ENCODE results near the gene CYP11A1. TPM values are rescaled to one million over a fixed set of nuclear protein-coding genes. Genes with fewer than 3 reads are reported as not detected.

Gene CYP11A1
- total RNA-seq, 2 donors from 2014 or later = not detected

GRCh38 chr15:74343127-74343796 lies 24.2 kb downstream of the CYP11A1 start:
- Mint-ChIP-seq H3K9me3 (no peaks in the 10 kb centered on the region), H3K27ac (no peak overlapping the region), H3K36me3 (ENCODE audit: low read depth) (no peaks in the 10 kb centered on the region), H3K27me3 (peaks cover 11% of the 10 kb centered on the region), H3K4me1 (peaks cover 4% of the 10 kb centered on the region), H3K4me3 (no peak overlapping the region)
- no peak for ATAC-seq (replicated peaks)

GRCh38 chr15:74340150-74340549 lies 27.3 kb downstream of the CYP11A1 start:
- H3K27ac Mint-ChIP-seq = no peak overlapping the region
- H3K9me3 Mint-ChIP-seq = no peaks in the 10 kb centered on the region
- H3K4me1 Mint-ChIP-seq = no peaks in the 10 kb centered on the region
- no peak for ATAC-seq (replicated peaks)
- no peaks in the 10 kb centered on the region for H3K36me3 Mint-ChIP-seq (ENCODE audit: low read depth)
- peaks cover 6% of the 10 kb centered on the region for H3K27me3 Mint-ChIP-seq
- no peak overlapping the region for H3K4me3 Mint-ChIP-seq

GRCh38 chr15:74339371-74339770 lies 28.1 kb downstream of the CYP11A1 start:
- no peaks in the 10 kb centered on the region for H3K36me3 Mint-ChIP-seq (ENCODE audit: low read depth)
- ATAC-seq (replicated peaks) = no peak
- no peak overlapping the region for H3K27ac Mint-ChIP-seq
- no peaks in the 10 kb centered on the region for H3K9me3 Mint-ChIP-seq
- no peak overlapping the region for H3K4me3 Mint-ChIP-seq
- H3K4me1 Mint-ChIP-seq = no peaks in the 10 kb centered on the region
- H3K27me3 Mint-ChIP-seq = peaks cover 6% of the 10 kb centered on the region

- peaks cover 6% of the 10 kb centered on the region for H3K27me3 Mint-ChIP-seq
- no peak overlapping the region for H3K27ac Mint-ChIP-seq
- no peak for ATAC-seq (replicated peaks)
- no peak overlapping the region for H3K4me3 Mint-ChIP-seq
- H3K9me3 Mint-ChIP-seq = no peaks in the 10 kb centered on the region
- no peaks in the 10 kb centered on the region for H3K4me1 Mint-ChIP-seq
- H3K36me3 Mint-ChIP-seq (ENCODE audit: low read depth) = no peaks in the 10 kb centered on the region
Observed at GRCh38 chr15:74338676-74339075, 28.8 kb downstream of the CYP11A1 start.

- Mint-ChIP-seq H3K36me3 (ENCODE audit: low read depth) (no peaks in the 10 kb centered on the region), H3K4me3 (no peak overlapping the region), H3K27me3 (no peaks in the 10 kb centered on the region), H3K9me3 (no peaks in the 10 kb centered on the region), H3K27ac (no peak overlapping the region), H3K4me1 (no peaks in the 10 kb centered on the region)
- ATAC-seq (replicated peaks) = no peak
Observed at GRCh38 chr15:74337607-74338211, 29.7 kb downstream of the CYP11A1 start.

- ATAC-seq (replicated peaks) = no peak
- H3K4me1 Mint-ChIP-seq = no peaks in the 10 kb centered on the region
- H3K36me3 Mint-ChIP-seq (ENCODE audit: low read depth) = no peaks in the 10 kb centered on the region
- no peaks in the 10 kb centered on the region for H3K9me3 Mint-ChIP-seq
- H3K4me3 Mint-ChIP-seq = no peak overlapping the region
- no peaks in the 10 kb centered on the region for H3K27me3 Mint-ChIP-seq
- H3K27ac Mint-ChIP-seq = no peak overlapping the region
Observed at GRCh38 chr15:74337146-74337545, 30.3 kb downstream of the CYP11A1 start.

- no peaks in the 10 kb centered on the region for H3K4me1 Mint-ChIP-seq
- ATAC-seq (replicated peaks) = no peak
- no peaks in the 10 kb centered on the region for H3K27me3 Mint-ChIP-seq
- H3K4me3 Mint-ChIP-seq = no peak overlapping the region
- H3K9me3 Mint-ChIP-seq = no peaks in the 10 kb centered on the region
- H3K36me3 Mint-ChIP-seq (ENCODE audit: low read depth) = no peaks in the 10 kb centered on the region
- H3K27ac Mint-ChIP-seq = no peak overlapping the region
Observed at GRCh38 chr15:74336061-74337005, 31.1 kb downstream of the CYP11A1 start.

GRCh38 chr15:74335396-74335795 lies 32.0 kb downstream of the CYP11A1 start:
- ATAC-seq (replicated peaks) = no peak
- H3K4me3 Mint-ChIP-seq = no peak overlapping the region
- H3K36me3 Mint-ChIP-seq (ENCODE audit: low read depth) = no peaks in the 10 kb centered on the region
- no peak overlapping the region for H3K27ac Mint-ChIP-seq
- H3K27me3 Mint-ChIP-seq = no peaks in the 10 kb centered on the region
- no peaks in the 10 kb centered on the region for H3K4me1 Mint-ChIP-seq
- H3K9me3 Mint-ChIP-seq = no peaks in the 10 kb centered on the region

GRCh38 chr15:74334127-74334526 lies 33.3 kb downstream of the CYP11A1 start:
- H3K4me1 Mint-ChIP-seq = no peaks in the 10 kb centered on the region
- H3K27me3 Mint-ChIP-seq = no peaks in the 10 kb centered on the region
- ATAC-seq (replicated peaks) = no peak
- no peak overlapping the region for H3K4me3 Mint-ChIP-seq
- no peak overlapping the region for H3K27ac Mint-ChIP-seq
- no peaks in the 10 kb centered on the region for H3K9me3 Mint-ChIP-seq
- no peaks in the 10 kb centered on the region for H3K36me3 Mint-ChIP-seq (ENCODE audit: low read depth)

- Mint-ChIP-seq H3K36me3 (ENCODE audit: low read depth) (no peaks in the 10 kb centered on the region), H3K4me1 (no peaks in the 10 kb centered on the region), H3K27ac (no peak overlapping the region), H3K27me3 (no peaks in the 10 kb centered on the region), H3K9me3 (no peaks in the 10 kb centered on the region), H3K4me3 (no peak overlapping the region)
- ATAC-seq (replicated peaks) = no peak
Observed at GRCh38 chr15:74333662-74334061, 33.8 kb downstream of the CYP11A1 start.

GRCh38 chr15:74333093-74333492 lies 34.4 kb downstream of the CYP11A1 start:
- H3K27me3 Mint-ChIP-seq = no peaks in the 10 kb centered on the region
- no peaks in the 10 kb centered on the region for H3K36me3 Mint-ChIP-seq (ENCODE audit: low read depth)
- H3K4me1 Mint-ChIP-seq = peaks cover 4% of the 10 kb centered on the region
- no peak overlapping the region for H3K27ac Mint-ChIP-seq
- H3K4me3 Mint-ChIP-seq = no peak overlapping the region
- H3K9me3 Mint-ChIP-seq = no peaks in the 10 kb centered on the region
- ATAC-seq (replicated peaks) = no peak

- no peak overlapping the region for H3K4me3 Mint-ChIP-seq
- H3K36me3 Mint-ChIP-seq (ENCODE audit: low read depth) = no peaks in the 10 kb centered on the region
- H3K4me1 Mint-ChIP-seq = peaks cover 4% of the 10 kb centered on the region
- H3K9me3 Mint-ChIP-seq = no peaks in the 10 kb centered on the region
- no peaks in the 10 kb centered on the region for H3K27me3 Mint-ChIP-seq
- ATAC-seq (replicated peaks) = no peak
- no peak overlapping the region for H3K27ac Mint-ChIP-seq
Observed at GRCh38 chr15:74332611-74333010, 34.8 kb downstream of the CYP11A1 start.

- ATAC-seq (replicated peaks) = no peak
- H3K9me3 Mint-ChIP-seq = no peaks in the 10 kb centered on the region
- H3K27me3 Mint-ChIP-seq = no peaks in the 10 kb centered on the region
- no peak overlapping the region for H3K27ac Mint-ChIP-seq
- no peaks in the 10 kb centered on the region for H3K36me3 Mint-ChIP-seq (ENCODE audit: low read depth)
- no peak overlapping the region for H3K4me3 Mint-ChIP-seq
- peaks cover 4% of the 10 kb centered on the region for H3K4me1 Mint-ChIP-seq
Observed at GRCh38 chr15:74332011-74332410, 35.4 kb downstream of the CYP11A1 start.

GRCh38 chr15:74330861-74331408 lies 36.5 kb downstream of the CYP11A1 start:
- Mint-ChIP-seq H3K27ac (no peak overlapping the region), H3K4me1 (peaks cover 4% of the 10 kb centered on the region), H3K4me3 (no peak overlapping the region), H3K9me3 (no peaks in the 10 kb centered on the region), H3K36me3 (ENCODE audit: low read depth) (no peaks in the 10 kb centered on the region), H3K27me3 (no peaks in the 10 kb centered on the region)
- ATAC-seq (replicated peaks) = no peak
